Endothelial cell of umbilical vein (primary cell): Measurements from ENCODE around the gene LAMB4. TPM values are rescaled to one million over a fixed set of nuclear protein-coding genes. Genes with fewer than 3 reads are reported as not detected.

ENCODE experiments used
- BruUV-seq: library from RNA; stranded (reverse); fragments of 400-500 nt; replicated peaks from 2 replicates; lab custom pipeline; 2021; lab: Mats Ljungman, UMichigan
- CTCF ChIA-PET: fragments of 300-600, 350-600 bp; sonication (Branson Sonifier 250); formaldehyde crosslinking; loops from one replicate; lab custom pipeline; 2021; ENCODE audit warnings: antibody characterized with exemption, inconsistent platforms; lab: Charles Lee
- POLR2A ChIA-PET: fragments of 300-600, 350-600 bp; sonication (Branson Sonifier 250); formaldehyde crosslinking; loops from one replicate; lab custom pipeline; 2021; ENCODE audit warnings: antibody characterized with exemption, inconsistent platforms; lab: Charles Lee
- DNase-seq: peaks from one replicate; pipeline ENCODE4 v3.0.0-alpha.2; 2011; ENCODE audit warnings: low read depth, low spot score
- FAIRE-seq: peaks from 2 replicates; lab custom pipeline; 2011; peaks lifted over from hg19 to GRCh38; lab: Jason Lieb, UNC
- H2AFZ ChIP-seq: 2 replicates; pipeline ENCODE4 v1.6.0; 2012; ENCODE audit warnings: low read depth, low read length, control low read depth, inconsistent platforms
- H3K27ac ChIP-seq: 2 replicates; pipeline ENCODE4 v1.5.1; 2011; ENCODE audit warnings: low read depth, mild to moderate bottlenecking, control low read depth, low read length, moderate library complexity; ENCODE audit not compliant: insufficient read depth
- H3K27me3 ChIP-seq, 2 experiments: 2 replicates each; pipeline versions ENCODE4 v1.6.0 to v1.6.1; 2011; ENCODE audit warnings: low read length in 2 of 2, mixed read lengths in 1 of 2; ENCODE audit not compliant: control insufficient read depth in 2 of 2, insufficient read depth in 2 of 2
- H3K36me3 ChIP-seq, 2 experiments: 2 replicates in 1 of 2; 3 replicates in 1 of 2; pipeline ENCODE4 v1.5.1; 2011; ENCODE audit warnings: low read length in 2 of 2, mild to moderate bottlenecking in 1 of 2, moderate library complexity in 1 of 2; ENCODE audit not compliant: control insufficient read depth in 2 of 2, insufficient read depth in 2 of 2; ENCODE audit errors: extremely low read depth in 1 of 2
- H3K4me1 ChIP-seq: 3 replicates; pipeline ENCODE4 v1.5.1; 2011; ENCODE audit warnings: mild to moderate bottlenecking, low read length; ENCODE audit not compliant: control insufficient read depth, insufficient read depth; ENCODE audit errors: extremely low read depth
- H3K4me2 ChIP-seq: 2 replicates; pipeline ENCODE4 v1.6.1; 2011; ENCODE audit warnings: low read length, control low read depth, mixed read lengths; ENCODE audit not compliant: insufficient read depth
- H3K4me3 ChIP-seq, 3 experiments: fragments of 200-600 bp in 1 of 3; sonication (generic), shearing (Covaris generic) in 1 of 3; replicated peaks in 1 of 3; 2 replicates each; pipeline ENCODE4 v1.5.1; 2011 to 2016; ENCODE audit warnings: control low read depth in 3 of 3, low read length in 3 of 3, mild to moderate bottlenecking in 2 of 3, inconsistent platforms in 1 of 3, low read depth in 1 of 3, moderate library complexity in 1 of 3; ENCODE audit not compliant: insufficient read depth in 1 of 3
- H3K79me2 ChIP-seq: 2 replicates; pipeline ENCODE4 v1.6.0; 2012; ENCODE audit warnings: low read length, inconsistent platforms; ENCODE audit not compliant: control insufficient read depth, insufficient read depth
- H3K9ac ChIP-seq: replicated peaks from 2 replicates; pipeline ENCODE3; 2011; ENCODE audit warnings: low read length, control low read depth; ENCODE audit not compliant: insufficient read depth; ENCODE audit errors: extremely low read depth
- H3K9me1 ChIP-seq: replicated peaks from 3 replicates; pipeline ENCODE4 v1.6.0; 2011; ENCODE audit warnings: mild to moderate bottlenecking, low read length; ENCODE audit not compliant: control insufficient read depth, insufficient read depth; ENCODE audit errors: extremely low read depth
- H3K9me3 ChIP-seq: replicated peaks from 2 replicates; pipeline ENCODE4 v1.5.1; 2012; ENCODE audit warnings: low read length, inconsistent platforms; ENCODE audit not compliant: control insufficient read depth, insufficient read depth
- H4K20me1 ChIP-seq: replicated peaks from 2 replicates; pipeline ENCODE3; 2011; ENCODE audit warnings: mild to moderate bottlenecking, low read length; ENCODE audit not compliant: control insufficient read depth, insufficient read depth; ENCODE audit errors: extremely low read depth
- EZH2 ChIP-seq: IDR thresholded peaks from 2 replicates; pipeline ENCODE4 v1.6.1; 2012; ENCODE audit warnings: borderline replicate concordance, low read depth, mild to moderate bottlenecking, moderate library complexity, low read length, inconsistent platforms; ENCODE audit not compliant: severe bottlenecking
- FOS ChIP-seq: IDR thresholded peaks from 2 replicates; pipeline ENCODE4 v1.6.1; 2011; ENCODE audit warnings: mild to moderate bottlenecking, low read length, moderate library complexity, borderline replicate concordance; ENCODE audit not compliant: insufficient read depth
- GATA2 ChIP-seq: IDR thresholded peaks from 2 replicates; pipeline ENCODE4 v1.7.0; 2011; ENCODE audit warnings: low read depth, mild to moderate bottlenecking, moderate library complexity, mixed read lengths, low read length; ENCODE audit not compliant: insufficient read length, insufficient read depth
- JUN ChIP-seq: IDR thresholded peaks from 2 replicates; pipeline ENCODE4 v1.6.1; 2011; ENCODE audit warnings: borderline replicate concordance, low read depth; ENCODE audit not compliant: insufficient read length, insufficient read depth
- MYC ChIP-seq: IDR thresholded peaks from one replicate; pipeline ENCODE4 v1.6.1; 2011; ENCODE audit warnings: mild to moderate bottlenecking, low read depth, low read length
- POLR2A ChIP-seq: IDR thresholded peaks from 2 replicates; pipeline ENCODE4 v1.6.1; 2012; ENCODE audit warnings: low read depth, mild to moderate bottlenecking, control low read depth, low read length
- POLR2AphosphoS5 ChIP-seq: IDR thresholded peaks from 2 replicates; pipeline ENCODE4 v1.6.1; 2012; ENCODE audit warnings: low read depth, mild to moderate bottlenecking, control low read depth, low read length, moderate library complexity; ENCODE audit not compliant: insufficient read depth
- dilution Hi-C: fragments of 300-500 bp; cut with MboI; formaldehyde crosslinking; loops from one replicate; pipeline ENCODE4 v1.15.0; 2019; ENCODE audit warnings: low sequenced_read_pairs; ENCODE audit not compliant: extremely low pct_ligation_motif_present
- intact Hi-C: fragments of 100-400 bp; cut with micrococcal nuclease; formaldehyde crosslinking; loops from one replicate; pipeline ENCODE4 v1.10.0; 2022
- polyA plus RNA-seq, 4 experiments: library from polyadenylated mRNA; depleted of rRNA in 3 of 4; stranded (reverse) in 3 of 4; unstranded in 1 of 4; fragments of >200 nt; gene quantifications; 2 replicates each; pipeline versions ENCODE4 v1.2.1 to v1.2.3, GENCODE V29; 2011 to 2012; ENCODE audit warnings: missing spikeins in 1 of 4
- total RNA-seq: library from RNA; stranded (reverse); gene quantifications from 2 replicates; pipeline ENCODE4 v1.2.3, GENCODE V29; 2021
- TF ChIP-seq, protein P1 (sequence below), 2 donors: IDR thresholded peaks; 1 replicate in 1 of 2; 2 replicates in 1 of 2; pipeline ENCODE4 v1.5.1; 2011; ENCODE audit warnings: low read length in 2 of 2, mild to moderate bottlenecking in 2 of 2, moderate library complexity in 2 of 2, control low read depth in 1 of 2, inconsistent platforms in 1 of 2, low read depth in 1 of 2; ENCODE audit not compliant: insufficient read depth in 1 of 2; ENCODE audit errors: extremely low read depth in 1 of 2
- TF ChIP-seq, protein P2 (sequence below): IDR thresholded peaks from 2 replicates; pipeline ENCODE4 v1.6.1; 2011; ENCODE audit not compliant: insufficient read depth, insufficient read length

Gene LAMB4
- total and polyA plus RNA-seq, 2 donors (not counting 3 experiments of a cell fraction or from before 2014, with no cell fraction given) = 0.15 to 0.20 TPM

GRCh38 chr7:107982042-107982840 lies 147.9 kb downstream of the LAMB4 start:
- Histone ChIP-seq H3K4me2 (no peak overlapping the region), H3K4me1 (no peaks in the 10 kb centered on the region), H3K9me1 (no peaks in the 10 kb centered on the region), H3K27ac (no peak overlapping the region), H2AFZ (no peak overlapping the region), H3K79me2 (peaks cover 85% of the 10 kb centered on the region), H3K9me3 (no peaks in the 10 kb centered on the region), H3K36me3 (peaks cover 52 to 66% of the 10 kb centered on the region in 2 experiments), H3K9ac (no peak overlapping the region), H3K4me3 (no peak overlapping the region), H3K27me3 (no peaks in the 10 kb centered on the region), H4K20me1 (peaks cover 12% of the 10 kb centered on the region)
- TF ChIP-seq POLR2A (no peak), MYC (no peak)
- CTCF ChIA-PET = interaction anchor here (0.8 to 4.5 kb wide), 9 partner anchors 9 to 164 kb away, joined by 3 to 29 read pairs (median 5); no protein-coding TSS in a partner anchor
- POLR2A ChIA-PET = interaction anchor here (1.1 to 1.7 kb wide), 3 partner anchors 9 to 34 kb away, joined by 3 to 7 read pairs (median 4); no protein-coding TSS in a partner anchor
- FAIRE-seq = no peak
- dilution Hi-C loops (no loop called here), intact Hi-C loops (no loop called here)
- no TSS peak for BruUV-seq
- DNase-seq = no peak

DNA sequence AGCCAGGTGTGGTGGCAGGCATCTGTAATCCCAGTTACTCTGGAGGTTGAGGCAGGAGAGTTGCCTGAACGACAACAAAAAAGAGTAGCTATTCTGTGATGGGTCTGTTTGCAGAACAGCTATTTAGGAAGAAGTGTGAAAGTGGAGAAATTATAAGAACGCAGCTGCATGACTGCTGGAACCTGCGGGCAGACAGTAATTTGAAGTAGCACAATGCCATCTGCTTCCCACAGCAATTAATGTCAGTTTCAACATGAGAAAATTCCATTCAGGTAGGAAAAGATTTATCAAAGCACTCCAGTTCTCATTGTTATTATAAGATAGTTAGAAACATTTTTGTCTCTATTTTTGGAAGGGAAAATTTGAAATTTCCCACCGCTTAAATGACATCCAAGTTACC lies 148.7 kb downstream of the LAMB4 start:
- POLR2A ChIA-PET = interaction anchor here (1.7 kb wide), 1 partner anchor 34 kb away, joined by 7 read pairs; no protein-coding TSS in a partner anchor
- H3K27ac ChIP-seq = no peak overlapping the region
- DNase-seq = no peak
- H3K4me2 ChIP-seq = no peak overlapping the region
- H4K20me1 ChIP-seq = peaks cover 12% of the 10 kb centered on the region
- CTCF ChIA-PET = interaction anchor here (1.5 to 4.5 kb wide), 5 partner anchors 9 to 164 kb away, joined by 3 to 29 read pairs (median 10); no protein-coding TSS in a partner anchor
- dilution Hi-C loops = no loop called here
- FAIRE-seq = no peak
- no peaks in the 10 kb centered on the region for H3K9me1 ChIP-seq
- no peak overlapping the region for H3K4me3 ChIP-seq
- H3K36me3 ChIP-seq = peaks cover 52 to 72% of the 10 kb centered on the region in 2 experiments
- no TSS peak for BruUV-seq
- H3K79me2 ChIP-seq = peaks cover 82% of the 10 kb centered on the region
- H3K9me3 ChIP-seq = no peaks in the 10 kb centered on the region
- peaks cover under 1% of the 10 kb centered on the region for H3K4me1 ChIP-seq
- intact Hi-C loops = no loop called here
- TF ChIP-seq, protein P1, sequence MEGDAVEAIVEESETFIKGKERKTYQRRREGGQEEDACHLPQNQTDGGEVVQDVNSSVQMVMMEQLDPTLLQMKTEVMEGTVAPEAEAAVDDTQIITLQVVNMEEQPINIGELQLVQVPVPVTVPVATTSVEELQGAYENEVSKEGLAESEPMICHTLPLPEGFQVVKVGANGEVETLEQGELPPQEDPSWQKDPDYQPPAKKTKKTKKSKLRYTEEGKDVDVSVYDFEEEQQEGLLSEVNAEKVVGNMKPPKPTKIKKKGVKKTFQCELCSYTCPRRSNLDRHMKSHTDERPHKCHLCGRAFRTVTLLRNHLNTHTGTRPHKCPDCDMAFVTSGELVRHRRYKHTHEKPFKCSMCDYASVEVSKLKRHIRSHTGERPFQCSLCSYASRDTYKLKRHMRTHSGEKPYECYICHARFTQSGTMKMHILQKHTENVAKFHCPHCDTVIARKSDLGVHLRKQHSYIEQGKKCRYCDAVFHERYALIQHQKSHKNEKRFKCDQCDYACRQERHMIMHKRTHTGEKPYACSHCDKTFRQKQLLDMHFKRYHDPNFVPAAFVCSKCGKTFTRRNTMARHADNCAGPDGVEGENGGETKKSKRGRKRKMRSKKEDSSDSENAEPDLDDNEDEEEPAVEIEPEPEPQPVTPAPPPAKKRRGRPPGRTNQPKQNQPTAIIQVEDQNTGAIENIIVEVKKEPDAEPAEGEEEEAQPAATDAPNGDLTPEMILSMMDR (IDR thresholded peaks at IDR 0.05; ENCODE audit: extremely low read depth in 1 of 2, insufficient read depth in 1 of 2, low read depth in 1 of 2, low read length in 2 of 2) = no peak
- TF ChIP-seq, protein P2, sequence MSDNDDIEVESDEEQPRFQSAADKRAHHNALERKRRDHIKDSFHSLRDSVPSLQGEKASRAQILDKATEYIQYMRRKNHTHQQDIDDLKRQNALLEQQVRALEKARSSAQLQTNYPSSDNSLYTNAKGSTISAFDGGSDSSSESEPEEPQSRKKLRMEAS = no peak
- no peak for TF ChIP-seq POLR2A
- TF ChIP-seq FOS = no peak
- no peak for TF ChIP-seq MYC
- TF ChIP-seq JUN = no peak
- TF ChIP-seq POLR2AphosphoS5 = no peak
- TF ChIP-seq GATA2 = no peak
- no peak for TF ChIP-seq EZH2
- H2AFZ ChIP-seq = no peak overlapping the region
- H3K9ac ChIP-seq = no peak overlapping the region
- H3K27me3 ChIP-seq = no peaks in the 10 kb centered on the region
